HepG2 (cell line): Measurements from ENCODE around the gene PHLDB1. TPM values are rescaled to one million over a fixed set of nuclear protein-coding genes. Genes with fewer than 3 reads are reported as not detected.

Source experiments
- ATAC-seq: fragments of 200-7000 bp; cut with Tn5 transposase; 3 replicates; pipeline ENCODE4 v1.9.1; 2020; ENCODE audit warnings: mild to moderate bottlenecking, moderate library complexity
- BruUV-seq: library from RNA; stranded (reverse); fragments of 400-500 nt; replicated peaks from 2 replicates; lab custom pipeline; 2021; lab: Mats Ljungman, UMichigan
- CTCF ChIA-PET: fragments of 300-600 bp; formaldehyde crosslinking; extraction: SDS; loops from one replicate; lab custom pipeline; 2021; ENCODE audit warnings: low total read pairs, inconsistent platforms, low intra/inter-chr PET ratio; lab: Yijun Ruan, JAX
- POLR2A ChIA-PET: fragments of 350-600 bp; sonication (Branson Sonifier 250); formaldehyde crosslinking; loops from one replicate; lab custom pipeline; 2020; ENCODE audit warnings: antibody characterized with exemption, inconsistent platforms; lab: Yijun Ruan, JAX
- DNase-seq: peaks from one replicate; pipeline ENCODE4 v3.0.0-alpha.2; 2015; ENCODE audit warnings: low spot score
- FAIRE-seq: peaks from 3 replicates; lab custom pipeline; 2011; peaks lifted over from hg19 to GRCh38; lab: Jason Lieb, UNC
- H2AFZ ChIP-seq: one replicate; pipeline ENCODE4 v1.6.1; 2011; ENCODE audit warnings: low read length, inconsistent platforms
- H3K27ac ChIP-seq: fragments of 300-600 bp; 3 replicates; pipeline ENCODE4 v1.8.0; 2011; ENCODE audit warnings: mixed run types, mild to moderate bottlenecking, mixed read lengths, low read length, inconsistent platforms; ENCODE audit not compliant: insufficient read depth; ENCODE audit errors: extremely low read length
- H3K27me3 ChIP-seq, 2 experiments: fragments of 200-600 bp in 1 of 2; 2 replicates in 1 of 2; 3 replicates in 1 of 2; pipeline versions ENCODE4 v1.6.0 to v1.8.0; 2011; ENCODE audit warnings: low read length in 2 of 2, mild to moderate bottlenecking in 2 of 2, moderate library complexity in 2 of 2, inconsistent platforms in 1 of 2; ENCODE audit not compliant: insufficient read depth in 2 of 2, control insufficient read depth in 1 of 2
- H3K36me3 ChIP-seq, 2 experiments: fragments of 200-600 bp in 1 of 2; replicated peaks in 1 of 2; 2 replicates in 1 of 2; 3 replicates in 1 of 2; pipeline versions ENCODE4 v1.5.1 to v1.8.0; 2011; ENCODE audit warnings: low read length in 2 of 2, inconsistent platforms in 1 of 2; ENCODE audit not compliant: insufficient read depth in 2 of 2, control insufficient read depth in 1 of 2
- H3K4me1 ChIP-seq: 2 replicates; pipeline ENCODE4 v1.5.1; 2012; ENCODE audit warnings: low read length, inconsistent platforms; ENCODE audit not compliant: insufficient read depth
- H3K4me2 ChIP-seq: 2 replicates; pipeline ENCODE4 v1.6.0; 2011; ENCODE audit warnings: low read depth, low read length, inconsistent platforms
- H3K4me3 ChIP-seq, 3 experiments: fragments of 200-600 bp in 1 of 3; sonication (generic), shearing (Covaris generic) in 1 of 3; replicated peaks in 1 of 3; 2 replicates each; pipeline ENCODE4 v1.5.1; 2011 to 2016; ENCODE audit warnings: low read length in 3 of 3, inconsistent platforms in 2 of 3, low read depth in 2 of 3, mild to moderate bottlenecking in 2 of 3, control low read depth in 1 of 3, mixed read lengths in 1 of 3; ENCODE audit not compliant: insufficient read depth in 1 of 3
- H3K79me2 ChIP-seq: one replicate; pipeline ENCODE4 v1.6.1; 2011; ENCODE audit warnings: low read length, inconsistent platforms; ENCODE audit not compliant: insufficient read depth
- H3K9ac ChIP-seq: 2 replicates; pipeline ENCODE4 v1.6.0; 2011; ENCODE audit warnings: mild to moderate bottlenecking, low read depth, low read length, inconsistent platforms; ENCODE audit not compliant: insufficient read depth
- H3K9me3 ChIP-seq: 2 replicates; pipeline ENCODE4 v1.5.1; 2012; ENCODE audit warnings: mild to moderate bottlenecking, low read length
- H4K20me1 ChIP-seq: 2 replicates; pipeline ENCODE4 v1.6.0; 2011; ENCODE audit warnings: inconsistent platforms, mild to moderate bottlenecking, low read length, moderate library complexity; ENCODE audit not compliant: insufficient read depth
- MYPOP ChIP-seq: sonication (generic); formaldehyde crosslinking; IDR thresholded peaks from 2 replicates; pipeline ENCODE4 v1.8.1; 2023; ENCODE audit warnings: mild to moderate bottlenecking, moderate library complexity, missing genetic modification reagents
- ZNF276 ChIP-seq: sonication (generic); formaldehyde crosslinking; IDR thresholded peaks from 2 replicates; pipeline ENCODE4 v1.4.0; 2020; ENCODE audit warnings: mild to moderate bottlenecking, low read depth, missing genetic modification reagents
- ZNF619 ChIP-seq: sonication (generic); formaldehyde crosslinking; IDR thresholded peaks from 2 replicates; pipeline ENCODE4 v1.4.0; 2020; ENCODE audit warnings: mild to moderate bottlenecking, missing genetic modification reagents
- WGBS: methylation state at CpG from one replicate; pipeline ENCODE4 v1.1.6; 2017; ENCODE audit warnings: low lambda C conversion rate; 5-methylcytosine and 5-hydroxymethylcytosine counted together
- in situ Hi-C: cut with HindIII; loops from 2 replicates; pipeline ENCODE4 v1.10.0; 2017; ENCODE audit warnings: low pct_unique_long_range_greater_than_20kb; ENCODE audit not compliant: extremely low pct_ligation_motif_present
- intact Hi-C: fragments of 100-400 bp; cut with micrococcal nuclease; formaldehyde crosslinking; loops from one replicate; pipeline ENCODE4 v1.10.0; 2022; ENCODE audit not compliant: unreplicated experiment
- polyA plus RNA-seq, 8 experiments: library from polyadenylated mRNA; depleted of rRNA in 3 of 8; stranded (reverse) in 7 of 8; unstranded in 1 of 8; fragments of >200 nt; fragmentation: Illumina TruSeq in 4 of 8; extraction: Trizol in 4 of 8; gene quantifications; 2 replicates each; pipeline versions ENCODE4 v1.2.1 to v1.2.3, GENCODE V29; 2011 to 2016; ENCODE audit warnings: low read depth in 4 of 8, missing spikeins in 1 of 8, mixed read lengths in 1 of 8; ENCODE audit not compliant: insufficient read depth in 1 of 8
- total RNA-seq, 5 experiments: library from RNA; depleted of rRNA; stranded (reverse); fragments of >200 nt; fragmentation: Illumina TruSeq; extraction: Trizol; gene quantifications; 2 replicates each; pipeline ENCODE4 v1.2.3, GENCODE V29; 2016; ENCODE audit warnings: low read depth in 1 of 5
- TF ChIP-seq, protein P1 (sequence below), 2 experiments: sonication (generic) in 1 of 2; formaldehyde crosslinking in 1 of 2; IDR thresholded peaks; 2 replicates each; pipeline versions ENCODE4 v1.4.0 to v1.6.1; 2016 to 2020; ENCODE audit warnings: borderline replicate concordance in 1 of 2, low read depth in 1 of 2, mild to moderate bottlenecking in 1 of 2, missing genetic modification reagents in 1 of 2
- TF ChIP-seq, protein P2 (sequence below): IDR thresholded peaks from 2 replicates; pipeline ENCODE4 v1.4.0; 2020; ENCODE audit warnings: mild to moderate bottlenecking, missing genetic modification reagents

PHLDB1 gene
- total and polyA plus RNA-seq, 2 of the 13 experiments (the other 11 are each of a cell fraction or from before 2014, with no cell fraction given): 13.8 to 14.2 TPM

DNA sequence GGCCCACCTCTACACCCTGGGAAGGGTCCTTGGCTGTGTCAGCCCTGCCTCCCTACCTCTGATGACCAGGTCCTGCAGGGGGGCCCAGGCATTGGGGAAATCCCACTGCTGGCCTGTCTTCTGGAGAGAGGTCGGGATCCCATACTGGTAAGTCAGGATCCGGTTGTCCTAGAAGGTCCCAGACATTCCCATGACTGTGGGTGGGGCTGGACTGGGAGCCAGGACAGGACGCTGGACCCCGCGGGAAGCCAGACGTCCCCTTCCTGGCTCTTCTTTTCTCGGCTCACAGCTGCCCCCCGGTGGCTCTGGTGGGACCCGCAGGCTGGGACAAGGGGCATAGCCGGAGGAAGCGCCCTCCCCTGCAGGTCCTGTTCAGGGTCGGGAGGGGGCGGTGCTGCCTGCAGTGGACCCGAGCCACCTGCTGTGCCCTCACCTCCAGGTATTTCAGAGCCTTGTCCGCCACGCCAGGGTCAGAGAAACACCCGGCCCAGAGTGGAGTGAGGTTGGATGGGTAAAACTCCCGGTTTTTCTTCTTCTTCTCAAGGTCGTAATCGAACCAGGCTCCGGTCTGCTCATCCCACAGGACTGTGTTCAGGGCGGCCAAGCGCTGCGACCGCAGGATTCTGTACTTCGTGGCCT is 52.0 kb downstream of the PHLDB1 start:
- H4K20me1 ChIP-seq: no peaks in the 10 kb centered on the region
- no peaks in the 10 kb centered on the region for H3K9me3 ChIP-seq
- peaks cover 35% of the 10 kb centered on the region for H3K4me1 ChIP-seq
- ATAC-seq (peak; percentile 90), DNase-seq (peak; percentile 82), FAIRE-seq (peak; percentile 76)
- no TSS peak for BruUV-seq
- H3K4me3 ChIP-seq: peak overlapping the region in 2 of 3 experiments; percentile 25 to 53; a peak in 2 of 6 replicates
- no peaks in the 10 kb centered on the region for H3K27me3 ChIP-seq
- H3K9ac ChIP-seq: peak overlapping the region; percentile 25; the same call in 1 of the 2 replicates
- peaks cover 1 to 7% of the 10 kb centered on the region in 2 experiments; a peak in 4 of 5 replicates for H3K36me3 ChIP-seq
- peak overlapping the region; percentile 72 for H3K4me2 ChIP-seq
- H3K27ac ChIP-seq: no peak overlapping the region
- H2AFZ ChIP-seq: no peak overlapping the region
- WGBS: no CpG with 5 or more reads among the region's 26 CpGs
- ChIA-PET CTCF (interaction anchor here (1.1 to 3.6 kb wide), 7 partner anchors 13 to 514 kb away, joined by 3 to 49 read pairs (median 7); partner anchors contain the start of genes PHLDB1 and TREH), POLR2A (interaction anchor here (0.9 to 3.2 kb wide), 4 partner anchors 14 to 131 kb away, joined by 3 to 15 read pairs (median 8); partner anchors contain the start of gene DDX6)
- in situ Hi-C loops (no loop called here), intact Hi-C loops (loop anchor here (1.0 to 5.0 kb wide), 3 partner anchors 30 to 53 kb away; partner anchors contain the start of gene PHLDB1)
- H3K79me2 ChIP-seq: no peaks in the 10 kb centered on the region
- TF ChIP-seq ZNF619 (CRISPR knock-in tag) (0 out of 2 replicates have a peak, but pooled peaks have one; percentile 25), ZNF276 (no peak), MYPOP (no peak)
- TF ChIP-seq, protein P1, sequence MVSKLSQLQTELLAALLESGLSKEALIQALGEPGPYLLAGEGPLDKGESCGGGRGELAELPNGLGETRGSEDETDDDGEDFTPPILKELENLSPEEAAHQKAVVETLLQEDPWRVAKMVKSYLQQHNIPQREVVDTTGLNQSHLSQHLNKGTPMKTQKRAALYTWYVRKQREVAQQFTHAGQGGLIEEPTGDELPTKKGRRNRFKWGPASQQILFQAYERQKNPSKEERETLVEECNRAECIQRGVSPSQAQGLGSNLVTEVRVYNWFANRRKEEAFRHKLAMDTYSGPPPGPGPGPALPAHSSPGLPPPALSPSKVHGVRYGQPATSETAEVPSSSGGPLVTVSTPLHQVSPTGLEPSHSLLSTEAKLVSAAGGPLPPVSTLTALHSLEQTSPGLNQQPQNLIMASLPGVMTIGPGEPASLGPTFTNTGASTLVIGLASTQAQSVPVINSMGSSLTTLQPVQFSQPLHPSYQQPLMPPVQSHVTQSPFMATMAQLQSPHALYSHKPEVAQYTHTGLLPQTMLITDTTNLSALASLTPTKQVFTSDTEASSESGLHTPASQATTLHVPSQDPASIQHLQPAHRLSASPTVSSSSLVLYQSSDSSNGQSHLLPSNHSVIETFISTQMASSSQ (IDR thresholded peaks at IDR 0.05; ENCODE audit: low read depth): no peak
- TF ChIP-seq, protein P1 (CRISPR knock-in tag; IDR thresholded peaks at IDR 0.05; ENCODE audit: borderline replicate concordance): no peak
- TF ChIP-seq, protein P2, sequence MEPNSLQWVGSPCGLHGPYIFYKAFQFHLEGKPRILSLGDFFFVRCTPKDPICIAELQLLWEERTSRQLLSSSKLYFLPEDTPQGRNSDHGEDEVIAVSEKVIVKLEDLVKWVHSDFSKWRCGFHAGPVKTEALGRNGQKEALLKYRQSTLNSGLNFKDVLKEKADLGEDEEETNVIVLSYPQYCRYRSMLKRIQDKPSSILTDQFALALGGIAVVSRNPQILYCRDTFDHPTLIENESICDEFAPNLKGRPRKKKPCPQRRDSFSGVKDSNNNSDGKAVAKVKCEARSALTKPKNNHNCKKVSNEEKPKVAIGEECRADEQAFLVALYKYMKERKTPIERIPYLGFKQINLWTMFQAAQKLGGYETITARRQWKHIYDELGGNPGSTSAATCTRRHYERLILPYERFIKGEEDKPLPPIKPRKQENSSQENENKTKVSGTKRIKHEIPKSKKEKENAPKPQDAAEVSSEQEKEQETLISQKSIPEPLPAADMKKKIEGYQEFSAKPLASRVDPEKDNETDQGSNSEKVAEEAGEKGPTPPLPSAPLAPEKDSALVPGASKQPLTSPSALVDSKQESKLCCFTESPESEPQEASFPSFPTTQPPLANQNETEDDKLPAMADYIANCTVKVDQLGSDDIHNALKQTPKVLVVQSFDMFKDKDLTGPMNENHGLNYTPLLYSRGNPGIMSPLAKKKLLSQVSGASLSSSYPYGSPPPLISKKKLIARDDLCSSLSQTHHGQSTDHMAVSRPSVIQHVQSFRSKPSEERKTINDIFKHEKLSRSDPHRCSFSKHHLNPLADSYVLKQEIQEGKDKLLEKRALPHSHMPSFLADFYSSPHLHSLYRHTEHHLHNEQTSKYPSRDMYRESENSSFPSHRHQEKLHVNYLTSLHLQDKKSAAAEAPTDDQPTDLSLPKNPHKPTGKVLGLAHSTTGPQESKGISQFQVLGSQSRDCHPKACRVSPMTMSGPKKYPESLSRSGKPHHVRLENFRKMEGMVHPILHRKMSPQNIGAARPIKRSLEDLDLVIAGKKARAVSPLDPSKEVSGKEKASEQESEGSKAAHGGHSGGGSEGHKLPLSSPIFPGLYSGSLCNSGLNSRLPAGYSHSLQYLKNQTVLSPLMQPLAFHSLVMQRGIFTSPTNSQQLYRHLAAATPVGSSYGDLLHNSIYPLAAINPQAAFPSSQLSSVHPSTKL: peak; percentile 34; the same call in 1 of the 2 replicates
